Gastrocnemius medialis (tissue), 4 donors: Measurements from ENCODE around the gene ANKRD7.

ENCODE experiments used
- CTCF ChIP-seq, 5 experiments: fragments of 450-650 bp in 3 of 5; fragments of 200-600 bp in 2 of 5; sonication (generic) in 2 of 5; IDR thresholded peaks in 4 of 5; conservative IDR thresholded peaks in 1 of 5; 1 replicate in 4 of 5; 2 replicates in 1 of 5; pipeline ENCODE4 v1.5.1; 2016 to 2019; ENCODE audit warnings: antibody characterized with exemption in 5 of 5, mild to moderate bottlenecking in 3 of 5, moderate library complexity in 3 of 5
- POLR2A ChIP-seq, 2 donors: fragments of 450-650 bp; IDR thresholded peaks; one replicate each; pipeline ENCODE4 v1.6.1; 2017; ENCODE audit warnings: antibody characterized with exemption in 2 of 2, mild to moderate bottlenecking in 2 of 2, moderate library complexity in 2 of 2

- TF ChIP-seq CTCF (IDR thresholded peaks at IDR 0.05 in 4 of 5, conservative IDR thresholded peaks at IDR 0.05 in 1 of 5) (no peak), POLR2A (IDR thresholded peaks at IDR 0.05) (no peak)
Observed at GRCh38 chr7:118281196-118281595, 56.7 kb downstream of the ANKRD7 start.
